Uterus (tissue), 2 donors: Measurements from ENCODE around the gene VWA1.

ENCODE experiments used
- CTCF ChIP-seq, 4 experiments: fragments of 200-600 bp in 2 of 4; fragments of 450-650 bp in 2 of 4; sonication (generic) in 2 of 4; IDR thresholded peaks; one replicate each; pipeline ENCODE4 v1.5.1; 2016 to 2019; ENCODE audit warnings: antibody characterized with exemption in 4 of 4, mild to moderate bottlenecking in 2 of 4, moderate library complexity in 1 of 4
- POLR2A ChIP-seq, 2 donors: fragments of 450-650 bp; IDR thresholded peaks; one replicate each; pipeline ENCODE4 v1.6.1; 2016; ENCODE audit warnings: antibody characterized with exemption in 2 of 2, mild to moderate bottlenecking in 1 of 2, moderate library complexity in 1 of 2

DNA sequence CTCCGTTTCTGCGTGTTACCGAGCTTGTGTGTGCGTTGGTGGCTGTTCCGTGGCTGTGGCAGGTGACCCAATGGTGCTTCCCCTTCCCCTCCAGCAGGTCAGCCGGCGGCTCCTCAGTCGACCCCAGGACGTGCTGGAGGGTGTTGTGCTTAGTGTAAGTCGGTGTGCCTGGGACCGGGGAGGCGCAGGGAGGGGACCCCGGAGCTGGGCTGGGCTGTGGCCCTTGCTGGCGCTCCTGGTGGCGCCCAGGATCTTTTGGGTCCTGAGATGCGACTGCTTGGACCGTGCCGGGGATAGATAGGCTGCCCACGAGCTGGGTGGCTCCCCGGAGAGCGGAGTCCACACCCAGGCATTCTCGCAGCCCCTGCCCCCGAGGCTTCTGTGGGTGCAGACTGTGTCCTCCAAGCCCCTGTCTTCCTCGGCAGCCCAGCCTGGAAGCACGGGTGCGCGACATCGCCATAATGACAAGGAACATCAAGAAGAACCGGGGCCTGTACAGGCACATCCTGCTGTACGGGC, 19.9 kb downstream of the VWA1 start:
- TF ChIP-seq CTCF (IDR thresholded peaks at IDR 0.05) (no peak), POLR2A (IDR thresholded peaks at IDR 0.05) (no peak)
